Measurements from ENCODE around the gene DDIT3. TPM values are rescaled to one million over a fixed set of nuclear protein-coding genes. Genes with fewer than 3 reads are reported as not detected.
A peak's percentile ranks its signal among the peaks of the same experiment; 100 is the strongest.

The DDIT3 gene
- total RNA-seq, 2 experiments from 2014 or later, result 30.7 to 33.4 TPM

DNA sequence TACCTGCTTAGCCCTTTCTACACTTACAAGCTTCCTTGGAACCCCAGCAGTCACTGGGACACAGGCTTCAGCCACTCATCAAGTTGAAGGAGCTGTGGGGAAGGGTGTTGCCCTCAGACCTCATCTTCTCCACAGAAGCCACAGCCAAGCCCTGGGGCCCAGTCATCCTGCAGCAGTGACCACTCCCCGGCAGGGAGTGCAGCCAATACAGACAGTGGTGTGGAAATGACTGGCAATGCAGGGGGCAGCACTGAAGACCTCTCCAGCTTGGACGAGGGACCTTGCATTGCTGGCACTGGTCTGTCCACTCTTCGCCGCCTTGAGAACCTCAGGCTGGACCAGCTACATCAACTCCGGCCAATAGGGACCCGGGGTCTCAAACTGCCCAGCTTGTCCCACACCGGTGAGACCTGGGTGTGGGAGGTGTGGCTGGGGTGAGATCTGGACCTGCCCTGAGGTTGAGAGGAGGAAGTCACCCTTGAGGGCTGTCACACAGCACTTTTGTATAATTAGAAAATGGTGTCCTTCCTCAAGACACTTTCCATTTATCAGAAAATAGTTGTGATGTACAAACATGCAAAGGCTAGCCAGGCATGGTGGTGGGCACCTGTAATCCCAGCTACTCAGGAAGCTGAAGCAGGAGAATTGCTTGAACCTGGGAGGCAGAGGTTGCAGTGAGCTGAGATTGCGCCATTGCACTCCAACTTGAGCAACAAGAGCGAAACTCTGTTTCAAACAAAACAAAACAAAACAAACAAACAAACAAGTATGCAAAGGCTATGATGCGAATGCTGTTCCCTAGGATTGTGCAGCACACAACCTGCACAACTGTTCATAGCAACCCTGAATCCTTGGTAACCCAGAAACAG, 50.8 kb downstream of the DDIT3 start:
- H3K27me3 Mint-ChIP-seq, result no peaks in the 10 kb centered on the region
- peaks cover 48% of the 10 kb centered on the region for H3K36me3 Mint-ChIP-seq
- no peak for DNase-seq
- no peak overlapping the region for H3K27ac Mint-ChIP-seq
- peaks cover 41% of the 10 kb centered on the region for H3K4me1 Mint-ChIP-seq
- no peak overlapping the region for H3K4me3 Mint-ChIP-seq
- no peaks in the 10 kb centered on the region for H3K9me3 Mint-ChIP-seq

DNA sequence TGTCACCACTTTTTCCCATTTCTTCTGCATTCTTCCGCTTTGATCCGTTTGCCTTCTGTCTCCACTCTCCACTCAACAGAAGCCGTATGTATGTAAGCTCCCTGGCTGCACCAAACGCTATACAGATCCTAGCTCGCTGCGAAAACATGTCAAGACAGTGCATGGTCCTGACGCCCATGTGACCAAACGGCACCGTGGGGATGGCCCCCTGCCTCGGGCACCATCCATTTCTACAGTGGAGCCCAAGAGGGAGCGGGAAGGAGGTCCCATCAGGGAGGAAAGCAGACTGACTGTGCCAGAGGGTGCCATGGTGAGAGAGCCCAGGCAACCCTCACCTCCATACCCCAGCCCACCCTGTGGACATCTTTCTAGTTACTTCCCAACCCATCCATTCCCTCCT, 52.4 kb downstream of the DDIT3 start:
- H3K27me3 Mint-ChIP-seq, result no peaks in the 10 kb centered on the region
- H3K27ac Mint-ChIP-seq, result peak overlapping the region; percentile 10
- no peak overlapping the region for H3K4me3 Mint-ChIP-seq
- peaks cover 41% of the 10 kb centered on the region for H3K4me1 Mint-ChIP-seq
- no peaks in the 10 kb centered on the region for H3K9me3 Mint-ChIP-seq
- no peak for DNase-seq
- H3K36me3 Mint-ChIP-seq, result peaks cover 36% of the 10 kb centered on the region

DNA sequence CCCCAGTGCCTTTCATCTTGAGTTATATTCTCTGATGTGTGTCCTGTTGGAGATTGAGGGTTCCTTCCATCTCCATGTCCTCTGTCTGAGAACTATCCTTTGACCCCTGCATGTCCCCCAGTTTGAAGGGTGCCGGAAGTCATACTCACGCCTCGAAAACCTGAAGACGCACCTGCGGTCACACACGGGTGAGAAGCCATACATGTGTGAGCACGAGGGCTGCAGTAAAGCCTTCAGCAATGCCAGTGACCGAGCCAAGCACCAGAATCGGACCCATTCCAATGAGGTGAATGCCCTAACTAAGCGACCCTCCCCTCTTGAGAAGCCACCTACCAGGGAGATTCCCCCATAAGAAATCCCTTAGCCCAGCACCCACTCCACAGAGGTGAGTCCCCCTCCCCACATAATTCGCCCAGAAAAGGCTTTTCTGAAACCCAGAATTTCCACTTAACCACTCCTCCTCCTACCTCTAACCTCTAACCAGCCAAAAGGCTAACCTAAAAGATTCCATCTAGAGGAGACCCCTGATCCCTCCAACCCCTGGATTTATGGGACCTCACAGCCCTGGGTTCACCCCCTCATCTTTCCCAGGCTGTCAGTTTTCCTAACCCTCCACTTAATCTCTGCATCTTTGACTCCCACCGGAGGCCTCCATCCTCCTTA, 53.0 kb downstream of the DDIT3 start:
- no peak for DNase-seq
- peaks cover 41% of the 10 kb centered on the region for H3K4me1 Mint-ChIP-seq
- no peak overlapping the region for H3K4me3 Mint-ChIP-seq
- H3K27me3 Mint-ChIP-seq, result no peaks in the 10 kb centered on the region
- H3K9me3 Mint-ChIP-seq, result no peaks in the 10 kb centered on the region
- H3K36me3 Mint-ChIP-seq, result peaks cover 30% of the 10 kb centered on the region
- H3K27ac Mint-ChIP-seq, result peak overlapping the region; percentile 10

Other genes with a start within 250 kb of the DDIT3 start
- gene R3HDM2, start 89.5 kb downstream of the DDIT3 start, total RNA-seq, result 10 to 100 TPM; 22.8 to 24.2 TPM
- gene INHBC, start 85.7 kb downstream of the DDIT3 start, total RNA-seq, result not detected
- 1 to 10 TPM; 1.2 to 1.7 TPM for gene INHBE, start 65.2 kb downstream of the DDIT3 start, total RNA-seq
- under 1 TPM; 0.56 to 0.62 TPM for gene GLI1, start 60.7 kb downstream of the DDIT3 start, total RNA-seq
- 100 to 1,000 TPM; 154 to 162 TPM for gene ARHGAP9, start 40.6 kb downstream of the DDIT3 start, total RNA-seq
- gene MARS1, start 32.4 kb downstream of the DDIT3 start, total RNA-seq, result 100 to 1,000 TPM; 423 to 460 TPM
- gene MBD6, start 2.3 kb upstream of the DDIT3 start, total RNA-seq, result 10 to 100 TPM; 38.5 to 44.8 TPM
- 10 to 100 TPM; 73.6 to 81.3 TPM for gene DCTN2, start 26.7 kb upstream of the DDIT3 start, total RNA-seq
- gene KIF5A, start 29.5 kb upstream of the DDIT3 start, total RNA-seq, result 1 to 10 TPM; 1.5 to 1.7 TPM
- 10 to 100 TPM; 17.1 to 18.5 TPM for gene PIP4K2C, start 70.7 kb upstream of the DDIT3 start, total RNA-seq
- 10 to 100 TPM; 18.9 to 20.2 TPM for gene DTX3, start 84.3 kb upstream of the DDIT3 start, total RNA-seq
- gene ARHGEF25, start 90.9 kb upstream of the DDIT3 start, total RNA-seq, result 1 to 10 TPM; 1.9 to 2.2 TPM
- 1 to 10 TPM; 1.5 TPM for gene B4GALNT1, start 112.7 kb upstream of the DDIT3 start, total RNA-seq
- gene OS9, start 173.6 kb upstream of the DDIT3 start, total RNA-seq, result 10 to 100 TPM; 53.7 to 59.8 TPM
- gene AGAP2, start 218.2 kb upstream of the DDIT3 start, total RNA-seq, result 10 to 100 TPM; 22.6 to 23.8 TPM
- gene TSPAN31, start 224.5 kb upstream of the DDIT3 start, total RNA-seq, result 1 to 10 TPM; 5.7 TPM
- gene CDK4, start 231.8 kb upstream of the DDIT3 start, total RNA-seq, result 100 to 1,000 TPM; 275 to 304 TPM
- 10 to 100 TPM; 18.2 to 19.2 TPM for gene MARCHF9, start 234.6 kb upstream of the DDIT3 start, total RNA-seq
- gene CYP27B1, start 246.6 kb upstream of the DDIT3 start, total RNA-seq, result 10 to 100 TPM in 1 of 2 experiments, 1 to 10 TPM in 1; 9.6 to 12.0 TPM